Measurements from ENCODE around the gene CAST. TPM values are rescaled to one million over a fixed set of nuclear protein-coding genes. Genes with fewer than 3 reads are reported as not detected.

The CAST gene
- total and polyA plus RNA-seq, 2 donors (not counting 3 experiments of a cell fraction or from before 2014, with no cell fraction given), result 33.7 to 194 TPM

DNA sequence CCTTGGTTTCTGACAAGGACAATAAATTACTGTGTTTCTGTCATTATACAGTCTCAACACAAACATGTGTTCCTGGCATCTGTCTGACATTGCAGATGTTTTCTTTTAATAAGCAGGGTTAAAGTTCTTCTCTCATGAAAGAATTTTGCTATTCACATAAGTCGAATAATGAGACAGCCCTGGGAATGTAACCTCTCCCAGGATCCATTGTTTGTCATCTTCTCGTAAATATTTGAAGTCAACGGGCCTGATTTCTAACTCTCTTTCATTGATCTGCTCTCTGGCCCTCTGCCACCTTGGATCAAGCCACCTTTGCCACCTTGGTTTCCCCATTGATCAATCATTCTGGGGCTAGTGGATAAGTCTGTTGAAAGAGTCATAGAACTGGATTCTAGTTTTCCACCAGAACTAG lies 12.9 kb upstream of the CAST start:
- dilution Hi-C loops (cut with MboI; ENCODE audit: extremely low pct_ligation_motif_present, low sequenced_read_pairs) (no loop called here), intact Hi-C loops (cut with micrococcal nuclease) (no loop called here)
- H3K9me1 ChIP-seq (replicated peaks; ENCODE audit: control insufficient read depth, extremely low read depth, insufficient read depth, low read length), result no peaks in the 10 kb centered on the region
- no peaks in the 10 kb centered on the region for H3K27me3 ChIP-seq (ENCODE audit: control insufficient read depth in 2 of 2, insufficient read depth in 2 of 2, low read length in 2 of 2)
- H3K4me1 ChIP-seq (ENCODE audit: control insufficient read depth, extremely low read depth, insufficient read depth, low read length), result no peaks in the 10 kb centered on the region
- H4K20me1 ChIP-seq (replicated peaks; ENCODE audit: control insufficient read depth, extremely low read depth, insufficient read depth, low read length), result no peaks in the 10 kb centered on the region
- no peaks in the 10 kb centered on the region for H3K9me3 ChIP-seq (replicated peaks; ENCODE audit: control insufficient read depth, insufficient read depth, low read length)
- no peak for FAIRE-seq
- no TSS peak for BruUV-seq (replicated peaks)
- no peak overlapping the region for H3K4me3 ChIP-seq (replicated peaks in 1 of 3; ENCODE audit: insufficient read depth in 1 of 3, low read depth in 1 of 3, low read length in 3 of 3)
- no peaks in the 10 kb centered on the region for H3K36me3 ChIP-seq (ENCODE audit: control insufficient read depth in 2 of 2, extremely low read depth in 1 of 2, insufficient read depth in 2 of 2, low read length in 2 of 2)
- no peak overlapping the region for H2AFZ ChIP-seq (ENCODE audit: low read depth, low read length)
- no peak overlapping the region for H3K9ac ChIP-seq (replicated peaks; ENCODE audit: extremely low read depth, insufficient read depth, low read length)
- ChIA-PET CTCF (interaction anchor here (2.0 kb wide), 1 partner anchor 14 kb away, joined by 6 read pairs; the partner anchor contains the start of gene CAST), POLR2A (no interaction called here)
- no peak for DNase-seq (ENCODE audit: low read depth, low spot score)
- no peak overlapping the region for H3K27ac ChIP-seq (ENCODE audit: insufficient read depth, low read depth, low read length)
- TF ChIP-seq, protein P1, sequence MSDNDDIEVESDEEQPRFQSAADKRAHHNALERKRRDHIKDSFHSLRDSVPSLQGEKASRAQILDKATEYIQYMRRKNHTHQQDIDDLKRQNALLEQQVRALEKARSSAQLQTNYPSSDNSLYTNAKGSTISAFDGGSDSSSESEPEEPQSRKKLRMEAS (IDR thresholded peaks at IDR 0.05; ENCODE audit: insufficient read depth, insufficient read length), result no peak
- TF ChIP-seq POLR2AphosphoS5 (IDR thresholded peaks at IDR 0.05; ENCODE audit: insufficient read depth, low read depth, low read length) (no peak), GATA2 (IDR thresholded peaks at IDR 0.05; ENCODE audit: insufficient read depth, insufficient read length, low read depth, low read length) (no peak), JUN (IDR thresholded peaks at IDR 0.05; ENCODE audit: borderline replicate concordance, insufficient read depth, insufficient read length, low read depth) (no peak), MYC (IDR thresholded peaks at IDR 0.05; ENCODE audit: low read depth, low read length) (no peak), POLR2A (IDR thresholded peaks at IDR 0.05; ENCODE audit: low read depth, low read length) (no peak), FOS (IDR thresholded peaks at IDR 0.05; ENCODE audit: borderline replicate concordance, insufficient read depth, low read length) (no peak), EZH2 (IDR thresholded peaks at IDR 0.05; ENCODE audit: borderline replicate concordance, low read depth, low read length, severe bottlenecking) (no peak)
- TF ChIP-seq, protein P2, sequence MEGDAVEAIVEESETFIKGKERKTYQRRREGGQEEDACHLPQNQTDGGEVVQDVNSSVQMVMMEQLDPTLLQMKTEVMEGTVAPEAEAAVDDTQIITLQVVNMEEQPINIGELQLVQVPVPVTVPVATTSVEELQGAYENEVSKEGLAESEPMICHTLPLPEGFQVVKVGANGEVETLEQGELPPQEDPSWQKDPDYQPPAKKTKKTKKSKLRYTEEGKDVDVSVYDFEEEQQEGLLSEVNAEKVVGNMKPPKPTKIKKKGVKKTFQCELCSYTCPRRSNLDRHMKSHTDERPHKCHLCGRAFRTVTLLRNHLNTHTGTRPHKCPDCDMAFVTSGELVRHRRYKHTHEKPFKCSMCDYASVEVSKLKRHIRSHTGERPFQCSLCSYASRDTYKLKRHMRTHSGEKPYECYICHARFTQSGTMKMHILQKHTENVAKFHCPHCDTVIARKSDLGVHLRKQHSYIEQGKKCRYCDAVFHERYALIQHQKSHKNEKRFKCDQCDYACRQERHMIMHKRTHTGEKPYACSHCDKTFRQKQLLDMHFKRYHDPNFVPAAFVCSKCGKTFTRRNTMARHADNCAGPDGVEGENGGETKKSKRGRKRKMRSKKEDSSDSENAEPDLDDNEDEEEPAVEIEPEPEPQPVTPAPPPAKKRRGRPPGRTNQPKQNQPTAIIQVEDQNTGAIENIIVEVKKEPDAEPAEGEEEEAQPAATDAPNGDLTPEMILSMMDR (IDR thresholded peaks at IDR 0.05; ENCODE audit: extremely low read depth in 1 of 2, insufficient read depth in 1 of 2, low read depth in 1 of 2, low read length in 2 of 2), result no peak
- no peak overlapping the region for H3K4me2 ChIP-seq (ENCODE audit: insufficient read depth, low read length)
- no peaks in the 10 kb centered on the region for H3K79me2 ChIP-seq (ENCODE audit: control insufficient read depth, insufficient read depth, low read length)

Measured in endothelial cell of umbilical vein (primary cell).